GM19043 (cell line): ENCODE results near the gene SRCAP.
"Not testable (repeated sequence)": the region's sequence is repeated elsewhere in the genome, so short reads cannot be mapped to it uniquely, and the experiment has no call there.

Experiments used
- ATAC-seq: cut with Tn5 transposase; IDR thresholded peaks from one replicate; pipeline ENCODE4 v1.9.1; 2021; ENCODE audit warnings: low read depth; ENCODE audit not compliant: unreplicated experiment

SRCAP gene

DNA sequence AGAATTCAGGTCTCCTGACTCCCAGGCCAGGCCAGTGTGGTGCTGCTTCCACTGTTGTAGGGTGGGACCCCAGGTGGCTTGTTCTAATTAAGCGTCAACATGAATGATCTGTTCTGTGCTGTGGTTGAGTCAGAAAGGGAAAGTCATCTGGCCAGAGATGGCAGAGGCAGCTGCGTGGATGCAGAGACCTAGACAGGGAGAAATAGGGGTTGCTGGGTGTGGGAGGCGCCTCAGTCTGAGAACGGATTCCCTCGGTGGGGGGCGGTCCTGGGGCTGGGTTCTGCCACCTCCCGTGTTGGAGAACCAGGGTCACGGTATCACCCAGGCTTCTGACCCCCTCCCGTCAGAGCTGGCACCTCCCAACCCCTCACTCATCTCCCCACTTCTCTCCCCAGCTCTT lies 35.2 kb upstream of the SRCAP start:
- ATAC-seq: no peak

DNA sequence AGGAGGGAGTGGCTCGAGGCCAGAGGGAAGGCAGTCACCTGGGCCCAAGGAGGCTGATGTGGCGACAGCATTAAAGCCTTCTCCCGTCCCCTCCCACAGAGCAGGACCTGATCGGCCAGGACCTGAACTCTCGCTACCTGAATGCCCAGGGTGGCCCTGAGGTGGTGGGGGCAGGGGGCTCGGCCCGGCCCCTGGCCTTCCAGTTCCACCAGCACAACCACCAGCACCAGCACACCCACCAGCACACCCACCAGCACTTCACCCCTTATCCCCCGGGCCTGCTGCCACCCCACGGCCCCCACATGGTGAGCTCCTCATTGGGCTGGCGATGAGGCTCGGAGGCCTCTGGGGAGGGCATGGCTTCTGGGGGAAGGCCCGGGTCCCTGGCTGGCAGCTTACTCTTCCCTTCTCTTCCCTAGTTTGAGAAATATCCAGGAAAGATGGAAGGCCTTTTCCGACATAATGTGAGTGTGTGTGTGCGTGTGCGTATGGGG lies 34.3 kb upstream of the SRCAP start:
- no peak for ATAC-seq

DNA sequence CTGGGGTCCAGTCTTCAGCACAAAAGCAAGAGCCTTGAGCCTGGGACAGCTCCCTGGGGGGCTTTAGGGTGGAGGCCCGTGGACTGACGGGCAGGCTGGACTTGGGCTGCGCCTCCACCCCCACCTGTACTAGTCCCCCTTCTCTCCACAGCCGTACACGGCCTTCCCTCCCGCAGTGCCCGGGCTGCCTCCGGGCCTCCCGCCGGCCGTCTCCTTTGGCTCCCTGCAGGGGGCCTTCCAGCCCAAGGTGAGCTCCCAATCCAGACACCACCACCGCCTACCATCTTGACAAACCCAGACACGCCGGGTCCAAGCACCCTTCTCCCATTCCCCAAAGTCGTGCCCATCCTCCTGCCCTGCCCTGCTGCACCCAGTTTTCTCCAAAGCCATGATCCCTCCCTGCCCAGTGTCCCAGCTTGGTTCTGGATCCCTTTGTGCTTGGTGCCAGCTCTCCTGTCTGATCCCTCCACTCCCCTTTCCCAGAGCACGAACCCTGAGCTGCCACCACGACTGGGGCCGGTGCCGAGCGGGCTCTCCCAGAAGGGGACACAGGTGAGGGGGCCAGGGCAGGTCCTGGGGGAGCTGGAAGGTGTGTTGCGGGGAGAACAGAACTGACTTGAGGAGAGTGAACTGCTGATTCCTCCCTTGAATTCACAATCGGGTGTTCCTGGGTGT lies 33.7 kb upstream of the SRCAP start:
- ATAC-seq: no peak

DNA sequence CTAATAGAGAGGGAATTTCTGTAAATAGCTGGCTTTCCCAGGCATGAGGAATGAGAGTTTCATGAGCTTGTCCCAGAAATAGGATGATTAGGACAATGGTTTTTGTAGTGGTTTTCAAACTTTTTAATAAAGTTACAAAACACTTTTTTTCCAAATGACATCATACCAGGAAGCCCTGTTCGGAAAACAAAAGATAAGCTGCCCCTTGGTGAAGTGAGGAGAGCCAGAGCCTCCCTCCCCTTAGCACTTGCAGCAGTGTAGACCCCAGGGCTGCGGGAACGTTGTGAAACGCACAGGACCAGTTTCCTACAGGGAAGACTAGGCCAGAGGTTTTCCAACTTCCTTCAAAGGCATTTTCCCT lies 33.2 kb upstream of the SRCAP start:
- ATAC-seq: no peak

DNA sequence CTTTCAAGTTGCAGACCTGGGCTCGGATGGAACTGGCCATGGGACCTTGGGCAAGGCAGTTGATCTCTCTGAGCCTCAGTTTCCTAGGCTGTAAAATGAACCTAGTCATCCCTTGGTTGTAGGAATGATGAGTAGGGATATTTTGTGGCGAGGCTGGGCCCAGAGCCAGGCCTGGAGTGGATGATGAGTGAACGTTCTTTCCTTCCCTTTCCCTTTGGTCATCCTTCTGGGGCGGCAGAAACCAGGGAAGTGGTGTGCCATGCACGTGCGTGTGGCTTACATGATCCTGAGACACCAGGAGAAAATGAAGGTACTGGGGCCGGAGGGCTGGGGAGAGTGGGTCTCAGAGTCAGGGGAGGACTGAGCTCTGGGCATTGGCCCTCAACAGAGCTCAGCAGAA lies 32.3 kb upstream of the SRCAP start:
- no peak for ATAC-seq

DNA sequence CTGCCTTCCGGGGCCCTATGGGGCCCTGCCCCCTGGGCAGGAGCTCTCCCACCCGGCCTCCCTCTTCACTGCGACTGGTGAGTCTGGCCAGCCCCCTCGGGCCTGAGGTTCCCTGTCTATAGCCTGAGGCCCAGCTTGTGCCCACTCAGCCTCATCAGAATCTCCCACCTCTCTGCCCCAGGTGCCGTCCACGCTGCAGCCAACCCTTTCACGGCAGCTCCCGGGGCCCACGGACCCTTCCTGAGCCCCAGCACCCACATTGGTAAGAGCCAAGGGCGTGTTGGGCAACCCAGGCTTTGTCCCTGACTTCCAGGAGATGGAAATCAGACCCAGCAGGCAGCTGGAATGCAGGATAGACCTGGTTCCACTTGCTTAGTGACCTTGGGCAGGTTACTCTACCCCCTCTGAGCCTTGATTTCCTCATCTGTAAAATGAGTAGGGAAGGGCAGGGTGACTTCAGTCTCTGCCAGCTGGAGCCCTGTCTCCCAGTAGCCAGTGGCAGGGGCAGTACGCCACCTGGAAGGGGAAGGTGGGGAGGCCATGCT lies 31.5 kb upstream of the SRCAP start:
- no peak for ATAC-seq

DNA sequence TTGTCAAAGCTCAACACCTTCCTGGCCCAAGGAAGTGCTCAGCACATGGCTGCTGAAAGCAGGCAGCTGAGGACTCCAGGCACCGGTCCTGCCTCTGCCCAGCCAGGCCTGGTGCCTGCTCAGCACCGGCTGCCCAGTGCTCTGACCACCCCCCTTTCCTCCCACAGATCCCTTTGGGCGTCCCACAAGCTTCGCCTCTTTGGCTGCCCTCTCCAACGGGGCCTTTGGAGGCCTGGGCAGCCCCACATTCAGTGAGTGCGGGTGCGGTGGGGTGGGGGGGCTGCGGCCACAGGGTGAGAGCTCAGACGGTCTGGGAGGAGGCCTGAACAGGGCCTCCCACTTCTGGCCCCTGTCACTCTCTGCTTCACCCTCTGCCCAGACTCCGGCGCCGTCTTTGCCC lies 30.6 kb upstream of the SRCAP start:
- no peak for ATAC-seq

DNA sequence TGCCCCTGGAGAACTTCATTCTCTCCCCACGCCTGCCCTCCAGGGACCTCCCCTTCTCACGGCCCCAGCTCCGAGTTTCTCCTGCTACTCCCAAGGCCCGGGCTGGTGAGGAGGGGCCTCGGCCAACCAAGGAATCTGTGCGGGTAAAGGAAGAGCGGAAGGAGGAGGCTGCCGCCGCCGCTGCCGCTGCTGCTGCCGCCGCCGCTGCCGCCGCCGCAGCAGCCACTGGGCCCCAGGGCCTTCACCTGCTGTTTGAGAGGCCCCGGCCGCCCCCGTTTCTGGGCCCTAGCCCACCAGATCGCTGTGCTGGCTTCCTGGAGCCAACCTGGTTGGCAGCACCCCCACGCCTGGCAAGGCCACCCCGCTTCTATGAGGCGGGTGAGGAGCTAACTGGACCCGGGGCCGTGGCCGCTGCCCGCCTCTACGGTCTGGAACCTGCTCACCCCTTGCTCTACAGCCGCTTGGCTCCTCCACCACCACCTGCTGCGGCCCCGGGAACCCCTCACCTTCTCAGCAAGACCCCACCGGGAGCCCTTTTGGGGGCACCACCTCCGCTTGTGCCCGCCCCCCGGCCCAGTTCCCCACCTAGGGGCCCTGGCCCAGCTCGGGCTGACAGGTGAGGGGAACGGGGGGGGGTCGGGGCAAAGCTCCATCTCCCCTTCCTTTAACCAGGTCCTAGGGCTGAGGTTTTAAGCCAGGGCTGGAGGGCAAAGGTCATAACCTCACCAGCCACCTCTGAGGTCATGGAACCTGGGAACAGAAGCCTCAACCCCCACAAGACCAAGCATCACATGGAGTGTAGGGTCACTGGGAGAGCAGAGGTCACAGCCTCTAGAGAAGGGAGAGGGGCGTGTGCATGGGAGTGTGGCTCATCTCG lies 29.7 kb upstream of the SRCAP start:
- no peak for ATAC-seq

DNA sequence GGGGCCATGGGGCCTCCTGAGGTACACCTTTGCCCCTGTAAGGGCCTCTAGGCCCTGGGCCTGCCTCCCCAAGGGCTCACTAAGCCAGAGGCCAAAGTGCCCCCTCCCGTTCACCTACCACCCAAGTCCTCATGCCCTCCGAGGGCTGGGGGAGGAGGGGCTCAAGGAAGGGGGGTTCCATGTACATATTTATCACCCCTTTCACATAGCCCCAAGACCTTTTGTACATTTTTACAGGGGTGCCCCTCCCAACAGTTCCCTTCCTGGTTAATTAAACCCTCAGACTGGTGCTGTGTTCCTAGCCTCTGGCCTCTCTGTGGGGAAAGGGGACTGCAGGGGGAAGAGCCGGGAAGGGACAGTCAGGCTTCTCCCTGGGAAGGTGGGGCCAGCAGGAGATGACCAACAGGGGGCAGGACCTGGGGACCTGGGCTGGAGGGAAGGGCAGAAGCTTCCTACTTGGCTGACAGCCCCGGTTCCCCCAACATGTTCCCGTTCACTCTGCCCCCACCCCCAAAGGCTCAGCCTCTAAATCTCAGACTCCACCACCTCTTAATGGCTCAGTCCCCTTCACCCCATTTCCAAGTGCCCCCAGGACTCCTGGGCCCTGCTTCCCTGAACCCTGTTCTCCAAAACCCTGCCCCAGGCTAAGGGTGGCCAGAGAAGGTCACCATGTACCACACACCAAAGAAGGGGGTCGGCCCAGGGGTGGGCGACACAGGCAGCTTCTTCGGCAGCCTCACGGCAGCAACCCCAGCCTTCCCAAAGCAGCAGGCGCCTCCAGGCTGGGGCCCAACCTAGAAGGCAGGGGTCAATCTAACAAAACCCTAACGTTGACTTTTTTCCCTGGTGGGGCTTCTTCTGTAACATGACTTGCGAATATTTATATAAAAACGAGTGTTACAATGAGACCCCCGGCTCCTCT lies 28.8 kb upstream of the SRCAP start:
- no peak for ATAC-seq

DNA sequence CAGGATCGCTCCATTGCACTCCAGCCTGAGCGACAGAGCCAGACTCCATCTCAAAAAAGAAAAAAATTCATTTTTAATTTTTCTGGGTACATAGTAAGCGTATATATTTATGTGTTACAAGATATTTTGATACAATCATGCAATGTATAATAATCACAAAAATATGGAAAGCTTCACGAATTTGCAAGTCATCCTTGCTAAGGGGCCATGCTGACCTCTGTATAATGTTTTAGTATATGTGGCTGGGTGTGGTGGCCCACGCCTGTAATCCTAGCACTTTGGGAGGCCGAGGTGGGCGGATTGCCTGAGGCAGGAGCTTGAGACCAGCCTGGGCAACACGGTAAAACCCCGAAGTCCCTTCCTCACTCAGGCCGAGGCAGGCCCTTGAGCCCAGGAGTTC lies 23.8 kb upstream of the SRCAP start:
- no peak for ATAC-seq

DNA sequence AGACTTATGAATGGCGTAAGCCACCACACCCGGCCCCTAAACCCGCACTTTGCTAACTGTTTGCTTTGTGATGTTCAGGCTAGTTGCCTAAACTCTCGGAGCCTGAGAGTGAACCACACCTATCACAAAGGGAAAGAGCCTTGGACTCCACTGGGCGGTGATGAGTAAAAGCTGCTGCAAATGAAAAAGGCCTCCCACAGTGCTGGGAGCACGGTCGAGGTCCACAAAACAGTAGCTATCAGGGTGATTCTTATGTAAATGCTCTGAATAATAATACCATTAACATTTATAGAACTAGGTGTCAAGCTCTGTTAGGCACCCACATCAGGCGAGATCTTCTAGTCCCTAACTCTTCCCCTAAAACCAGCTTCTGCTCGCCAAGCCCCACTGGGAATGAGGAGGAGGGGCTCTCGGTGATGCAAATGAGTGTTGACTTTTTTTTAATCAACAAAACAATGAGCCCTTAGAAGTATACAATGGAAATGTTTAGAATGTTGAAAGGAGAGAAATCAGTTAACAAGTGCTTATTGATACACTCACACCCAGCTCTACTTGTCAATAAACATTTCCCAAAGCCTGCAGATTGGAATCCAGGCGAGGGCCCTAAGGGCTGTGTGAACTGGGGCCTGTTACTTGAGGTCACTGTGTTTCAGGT lies 20.9 kb upstream of the SRCAP start:
- ATAC-seq: no peak

DNA sequence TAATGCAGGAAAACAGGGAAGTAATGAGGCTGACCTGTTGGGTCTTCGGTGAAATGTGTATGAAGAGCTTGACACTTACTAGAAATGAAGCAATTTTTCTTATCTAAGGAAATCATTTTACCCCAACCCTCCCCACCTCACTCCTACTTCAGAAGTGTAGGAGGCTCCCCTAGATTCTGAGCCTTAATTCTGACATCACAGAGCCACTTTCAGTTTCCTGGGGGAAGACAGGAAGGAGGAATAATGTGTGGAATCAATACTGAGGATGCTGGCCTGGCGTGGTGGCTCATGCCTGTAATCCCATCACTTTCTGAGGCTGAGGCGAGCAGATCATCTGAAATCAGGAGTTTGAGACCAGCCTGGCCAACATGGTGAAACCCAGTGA lies 20.4 kb upstream of the SRCAP start:
- no peak for ATAC-seq

DNA sequence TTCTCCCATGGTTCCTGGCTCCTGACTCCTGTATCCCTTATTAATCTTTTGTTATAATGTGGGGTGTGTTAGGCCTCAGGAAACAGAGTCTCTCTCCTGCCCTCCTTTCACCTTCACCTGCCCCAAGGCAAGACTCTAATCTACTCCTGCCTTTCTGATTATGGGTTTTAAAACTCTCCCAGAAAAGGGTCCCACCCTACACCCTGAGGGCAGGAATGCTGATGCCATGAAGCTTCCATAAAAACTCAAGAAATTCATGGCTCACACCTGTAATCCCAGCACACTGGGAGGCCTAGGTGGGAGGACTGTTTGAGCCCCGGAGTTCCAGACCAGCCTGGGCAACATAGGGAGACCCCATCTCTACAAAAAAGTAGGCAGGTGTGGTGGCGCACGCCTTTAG lies 18.6 kb upstream of the SRCAP start:
- ATAC-seq: no peak

DNA sequence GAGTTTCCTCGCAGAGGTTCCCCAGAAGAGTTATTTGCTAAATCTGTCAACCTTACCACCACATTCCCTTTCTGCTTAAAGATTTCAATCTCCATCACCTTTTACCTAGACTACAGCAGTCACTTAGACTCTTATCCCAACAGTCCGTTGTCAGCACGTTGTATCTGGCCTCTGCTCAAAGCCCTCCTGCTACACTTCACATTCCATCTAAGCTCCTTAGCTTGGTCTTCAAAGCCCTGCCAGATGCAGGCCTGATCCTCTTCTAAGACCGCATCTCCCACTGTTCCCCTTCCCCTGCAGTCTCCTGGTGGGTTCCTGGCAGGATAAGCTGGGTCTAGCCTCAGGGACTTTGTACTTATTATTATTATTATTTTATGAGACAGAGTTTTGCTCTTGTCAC lies 10.3 kb upstream of the SRCAP start:
- ATAC-seq: no peak

DNA sequence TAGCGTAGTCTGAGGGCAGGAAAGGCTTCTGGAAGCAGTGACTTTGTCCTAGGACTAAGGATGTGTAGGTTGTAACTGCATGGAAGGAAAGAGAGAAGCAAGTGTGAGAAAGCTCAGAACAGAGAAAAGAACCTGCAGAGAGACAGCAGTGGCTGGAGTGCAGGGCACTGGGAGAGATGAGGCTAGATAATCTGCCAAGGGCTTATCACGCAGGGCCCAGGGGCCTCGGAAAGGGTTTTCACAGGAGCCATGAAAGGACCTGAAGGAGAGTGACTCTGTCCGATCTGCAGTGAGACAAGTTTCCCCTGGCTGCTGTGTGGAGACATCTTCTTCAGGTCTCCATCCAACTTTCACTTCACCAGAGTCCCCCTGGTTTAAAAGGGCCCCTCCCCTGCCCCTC lies 7.1 kb upstream of the SRCAP start:
- no peak for ATAC-seq

DNA sequence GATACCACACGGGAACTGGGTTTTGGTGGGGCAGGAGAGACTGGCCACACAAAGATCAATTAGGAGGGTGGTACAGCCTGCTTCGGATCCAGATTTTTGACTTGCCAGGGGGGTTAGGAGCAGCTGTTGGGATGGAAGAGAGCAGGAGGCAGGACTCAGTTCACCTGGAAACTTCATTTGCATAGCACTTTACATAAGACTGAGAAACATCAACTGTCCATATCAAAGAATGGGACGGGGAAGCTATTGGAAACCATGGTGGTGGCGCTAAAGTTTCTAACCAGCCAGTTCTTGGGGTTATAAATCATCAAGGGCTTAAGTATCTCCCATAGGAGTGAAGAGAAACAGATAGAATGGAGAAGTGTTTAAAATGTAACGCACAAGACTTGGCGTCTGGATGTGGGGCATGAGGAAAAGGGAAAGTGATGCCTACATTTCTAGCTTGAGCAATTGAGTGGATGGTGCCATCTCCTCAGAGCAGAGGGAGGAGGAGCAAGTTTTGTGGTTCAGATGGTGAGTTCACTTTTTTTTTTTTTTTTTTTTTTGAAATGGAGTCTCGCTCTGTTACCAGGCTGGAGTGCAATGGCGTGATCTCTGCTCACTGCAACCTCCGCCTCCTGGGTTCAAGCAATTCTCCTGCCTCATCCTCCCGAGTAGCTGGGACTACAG lies 6.4 kb upstream of the SRCAP start:
- ATAC-seq: no peak

DNA sequence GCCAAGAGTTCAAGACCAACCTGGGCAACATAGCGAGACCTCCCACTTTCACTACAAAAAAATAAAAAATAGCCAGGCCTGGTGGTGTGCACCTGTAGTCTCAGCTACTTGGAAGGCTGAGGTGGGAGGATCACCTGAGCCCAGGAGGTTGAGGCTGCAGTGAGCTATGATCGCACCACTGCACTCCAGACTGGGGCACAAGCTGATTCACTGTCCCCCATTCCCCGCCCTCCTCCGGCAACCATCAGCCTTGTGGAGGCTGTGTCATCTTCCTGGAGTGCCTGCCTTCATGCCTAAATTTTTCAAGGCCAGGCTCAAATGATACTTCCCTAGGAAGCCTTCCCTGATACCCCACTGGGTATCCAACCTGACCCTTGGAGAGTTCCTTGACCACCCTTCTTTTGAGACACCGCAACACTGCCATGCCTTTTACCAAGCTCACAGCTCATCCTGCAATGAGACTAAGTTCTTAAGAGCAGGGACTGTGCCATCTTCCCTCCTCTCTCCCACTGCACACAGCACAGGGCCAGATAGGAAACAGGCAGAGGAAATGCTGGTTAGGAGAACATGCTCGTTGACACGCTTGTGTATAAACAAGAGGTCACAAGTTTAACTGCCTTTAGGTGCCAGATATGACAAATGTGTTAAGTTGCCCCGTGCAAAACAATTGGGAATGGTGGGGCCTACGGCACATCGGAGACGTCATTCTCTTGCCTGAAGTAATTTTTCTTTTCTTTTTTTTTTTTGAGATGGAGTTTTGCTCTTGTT lies 3.9 kb upstream of the SRCAP start:
- no peak for ATAC-seq

DNA sequence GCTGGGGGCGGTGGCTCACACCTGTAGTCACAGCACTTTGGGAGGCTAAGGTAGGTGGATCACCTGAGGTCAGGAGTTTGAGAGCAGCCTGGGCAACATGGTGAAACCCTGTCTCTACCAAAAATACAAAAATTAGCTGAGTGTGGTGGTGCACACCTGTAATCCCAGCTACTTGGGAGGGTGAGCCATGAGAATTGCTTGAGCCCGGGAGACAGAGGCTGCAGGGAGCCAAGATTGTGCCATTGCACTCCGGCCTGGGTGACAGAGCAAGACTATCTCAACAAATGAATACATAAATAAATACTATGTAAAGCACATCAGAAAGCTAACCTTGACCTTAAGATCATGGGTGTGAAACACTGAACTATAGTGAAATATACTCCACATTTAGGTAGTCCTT lies 2.3 kb upstream of the SRCAP start:
- not testable (repeated sequence) for ATAC-seq
